A673 (cell line): ENCODE measurements around the gene CLSTN2.

Experiments
- CTCF ChIP-seq: fragments of 300-800, 200-600 bp; sonication (generic); conservative IDR thresholded peaks from 2 replicates; pipeline ENCODE4 v1.5.1; 2017; ENCODE audit warnings: low read depth, mild to moderate bottlenecking, antibody characterized with exemption, low read length, moderate library complexity, mixed read lengths
- EZH2 ChIP-seq: fragments of 200-600 bp; sonication (generic); IDR thresholded peaks from 2 replicates; pipeline ENCODE4 v1.6.1; 2017; ENCODE audit warnings: borderline replicate concordance, low read depth, mild to moderate bottlenecking, mixed read lengths, antibody characterized with exemption, low read length; ENCODE audit not compliant: poor library complexity, severe bottlenecking

- no peak for TF ChIP-seq CTCF
- no peak for TF ChIP-seq EZH2
Measured at GRCh38 chr3:140128217-140128616, 193.2 kb downstream of the CLSTN2 start.
